Fibroblast of pulmonary artery (primary cell): ENCODE data around the gene MT1B.

ENCODE experiments used
- DNase-seq: peaks from one replicate; pipeline ENCODE4 v3.0.0-alpha.2; 2010; ENCODE audit warnings: low read depth
- H3K4me3 ChIP-seq: replicated peaks from 2 replicates; pipeline ENCODE4 v1.5.1; 2011; ENCODE audit warnings: low read depth, mild to moderate bottlenecking, control low read depth, low read length, moderate library complexity
- CTCF ChIP-seq: IDR thresholded peaks from 2 replicates; pipeline ENCODE4 v1.5.1; 2011; ENCODE audit warnings: mild to moderate bottlenecking, control low read depth, low read length, inconsistent platforms; ENCODE audit errors: missing control alignments

Gene MT1B

DNA sequence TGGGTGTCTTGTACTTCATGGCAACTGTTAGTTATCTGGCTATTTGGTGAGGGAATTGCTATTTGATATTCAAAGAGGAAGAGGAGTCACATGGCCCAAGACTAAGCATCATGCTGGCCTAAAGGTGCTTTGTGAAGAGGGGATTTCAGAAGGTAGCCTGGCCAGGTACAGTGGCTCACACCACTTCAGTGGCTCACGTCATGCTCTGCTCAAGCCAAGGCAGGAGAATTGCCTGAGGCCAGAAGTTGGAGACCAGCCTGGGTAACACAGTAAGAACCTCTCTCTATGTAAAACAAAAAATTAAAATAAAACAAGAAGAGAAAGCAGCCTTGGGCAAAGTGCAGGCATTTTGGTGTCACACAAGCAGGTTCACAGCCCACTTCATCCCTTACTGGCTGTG lies 6.4 kb upstream of the MT1B start:
- no peak for TF ChIP-seq CTCF
- no peak overlapping the region for H3K4me3 ChIP-seq
- no peak for DNase-seq

GRCh38 chr16:56645838-56646237 lies 5.8 kb upstream of the MT1B start:
- no peak for DNase-seq
- H3K4me3 ChIP-seq, result no peak overlapping the region
- TF ChIP-seq CTCF, result no peak

GRCh38 chr16:56647641-56648431 lies 3.9 kb upstream of the MT1B start:
- no peak for TF ChIP-seq CTCF
- no peak overlapping the region for H3K4me3 ChIP-seq
- no peak for DNase-seq

GRCh38 chr16:56649271-56649670 lies 2.4 kb upstream of the MT1B start:
- no peak overlapping the region for H3K4me3 ChIP-seq
- no peak for TF ChIP-seq CTCF
- DNase-seq, result no peak

DNA sequence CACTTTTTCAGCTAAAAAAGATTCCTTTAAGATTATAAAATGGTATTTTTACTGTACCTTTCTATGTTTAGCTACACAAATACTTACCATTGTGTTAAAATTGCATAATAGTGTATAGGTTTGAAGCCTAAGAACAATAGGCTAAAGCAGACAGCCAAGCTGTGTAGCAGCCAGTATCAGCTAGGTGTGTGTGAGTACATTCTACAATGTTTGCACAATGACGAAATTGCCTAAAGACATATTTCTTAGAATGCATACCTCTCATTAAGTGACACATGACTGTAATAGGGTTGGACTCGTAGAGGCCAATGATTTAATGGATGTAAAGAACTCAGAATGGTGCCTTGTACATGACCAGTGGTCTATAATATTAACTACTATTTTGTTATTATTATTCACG lies 1.9 kb upstream of the MT1B start:
- TF ChIP-seq CTCF, result no peak

GRCh38 chr16:56652600-56652999 lies 914 bp downstream of the MT1B start:
- DNase-seq, result no peak
- TF ChIP-seq CTCF, result no peak
- H3K4me3 ChIP-seq, result no peak overlapping the region

More for the DNA sequence above, 1.9 kb upstream of the MT1B start:
- DNase-seq, result no peak
- H3K4me3 ChIP-seq, result no peak overlapping the region

DNA sequence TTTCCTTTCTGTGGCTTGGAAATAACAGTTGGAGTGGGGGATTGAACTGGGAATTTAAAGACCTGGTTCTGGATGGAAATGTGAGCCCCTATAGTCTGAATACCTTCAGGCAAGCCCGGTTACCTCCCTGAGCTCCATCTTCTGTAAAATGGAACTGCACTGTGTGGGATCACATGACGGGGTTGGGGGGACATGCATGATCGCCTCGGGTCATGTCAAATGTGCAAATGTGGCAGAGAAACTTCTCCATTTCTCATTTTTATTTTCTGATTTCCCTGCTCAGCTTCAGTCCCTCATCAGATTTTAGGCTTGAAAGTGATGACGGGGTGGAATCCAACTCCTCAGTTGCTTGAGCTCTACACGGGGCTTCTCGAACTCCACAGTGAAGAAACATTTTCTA lies 1.5 kb downstream of the MT1B start:
- no peak overlapping the region for H3K4me3 ChIP-seq
- no peak for TF ChIP-seq CTCF
- no peak for DNase-seq
